DND-41 (cell line): ENCODE results near the gene GLTP.

Experiments
- CTCF ChIP-seq: IDR thresholded peaks from 2 replicates; pipeline ENCODE4 v1.5.1; 2012; ENCODE audit warnings: borderline replicate concordance, low read length, moderate library complexity, mild to moderate bottlenecking; ENCODE audit not compliant: poor library complexity, severe bottlenecking; ENCODE audit errors: extremely low read depth
- EZH2 ChIP-seq: IDR thresholded peaks from 3 replicates; pipeline ENCODE4 v1.6.1; 2012; ENCODE audit warnings: borderline replicate concordance, low read depth, mild to moderate bottlenecking, moderate library complexity, low read length, inconsistent platforms; ENCODE audit not compliant: severe bottlenecking

GRCh38 chr12:109860977-109861376 lies 19.4 kb downstream of the GLTP start:
- TF ChIP-seq CTCF = no peak
- TF ChIP-seq EZH2 = no peak
